Measurements from ENCODE around the gene DUSP6.

The DUSP6 gene

DNA sequence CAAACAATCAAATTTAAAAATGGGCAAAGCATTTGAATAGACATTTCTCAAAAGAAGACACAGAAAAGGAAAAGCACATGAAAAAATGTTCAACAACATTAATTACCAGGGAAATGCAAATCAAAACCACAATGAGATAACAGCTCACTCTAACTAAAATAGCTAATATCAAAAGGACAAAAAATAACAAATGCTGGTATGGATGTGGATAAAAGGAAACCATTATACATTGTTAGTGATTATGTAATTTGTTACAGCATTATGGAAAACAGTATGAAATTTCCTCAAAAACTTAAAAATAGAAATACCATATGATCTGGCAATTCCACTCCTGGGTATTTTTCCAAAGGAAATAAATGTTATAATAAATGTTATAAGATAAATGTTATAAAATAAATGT lies 52.9 kb downstream of the DUSP6 start:
- DNase-seq (ENCODE audit: insufficient read length, low spot score) (no peak), FAIRE-seq (no peak)
- no peak for TF ChIP-seq POLR2A (IDR thresholded peaks at IDR 0.05; ENCODE audit: low read depth, low read length)
